ENCODE data around the gene BNC2. TPM values are rescaled to one million over a fixed set of nuclear protein-coding genes. Genes with fewer than 3 reads are reported as not detected.

BNC2 gene
- total and polyA plus RNA-seq, 7 experiments from 2014 or later: 0.05 to 1.5 (median 0.59) TPM; not detected in 3

DNA sequence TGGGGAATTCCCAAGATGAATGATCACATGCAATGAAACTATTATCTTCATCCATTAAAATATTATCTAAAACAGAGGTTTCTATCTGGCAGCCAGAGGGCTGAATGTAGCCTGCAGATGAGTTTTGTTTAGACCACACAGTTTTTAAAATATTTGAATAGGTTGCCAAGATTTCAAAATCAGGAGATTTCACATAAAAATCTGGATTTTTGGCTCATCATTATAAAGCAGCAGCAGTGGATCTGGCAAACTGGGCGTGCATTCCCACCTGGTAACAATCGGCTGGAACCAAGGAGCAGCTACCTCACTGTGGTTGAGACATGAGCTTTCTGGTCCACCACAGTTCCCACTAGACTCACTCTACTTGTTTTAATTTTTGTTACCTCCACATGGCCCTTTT, 155.1 kb downstream of the BNC2 start:
- Mint-ChIP-seq H3K27me3 (no peaks in the 10 kb centered on the region), H3K4me1 (no peaks in the 10 kb centered on the region), H3K36me3 (no peaks in the 10 kb centered on the region), H3K9me3 (peaks cover 0 to 6% (median 0%) of the 10 kb centered on the region in 11 donors), H3K27ac (no peak overlapping the region), H3K4me3 (no peak overlapping the region)
- no peaks in the 10 kb centered on the region for H3K27me3 ChIP-seq (ENCODE audit: control insufficient read depth in 2 of 2, insufficient read depth in 2 of 2, low read length in 2 of 2)
- intact Hi-C loops (cut with micrococcal nuclease): no loop called here
- H3K36me3 ChIP-seq (ENCODE audit: control insufficient read depth in 2 of 3, insufficient read depth in 3 of 3, low read length in 3 of 3): no peaks in the 10 kb centered on the region
- ChIA-PET CTCF (no interaction called here), POLR2A (no interaction called here)
- H3K4me1 ChIP-seq (ENCODE audit: control insufficient read depth in 2 of 2, insufficient read depth in 2 of 2, low read length in 2 of 2): no peaks in the 10 kb centered on the region
- ATAC-seq (no peak), DNase-seq (no peak)
- H3K27ac ChIP-seq (ENCODE audit: low read depth, low read length): no peak overlapping the region
- no peaks in the 10 kb centered on the region for H3K9me3 ChIP-seq (ENCODE audit: control insufficient read depth in 2 of 3, low read length in 3 of 3)
- H3K4me3 ChIP-seq (ENCODE audit: low read length): no peak overlapping the region

DNA sequence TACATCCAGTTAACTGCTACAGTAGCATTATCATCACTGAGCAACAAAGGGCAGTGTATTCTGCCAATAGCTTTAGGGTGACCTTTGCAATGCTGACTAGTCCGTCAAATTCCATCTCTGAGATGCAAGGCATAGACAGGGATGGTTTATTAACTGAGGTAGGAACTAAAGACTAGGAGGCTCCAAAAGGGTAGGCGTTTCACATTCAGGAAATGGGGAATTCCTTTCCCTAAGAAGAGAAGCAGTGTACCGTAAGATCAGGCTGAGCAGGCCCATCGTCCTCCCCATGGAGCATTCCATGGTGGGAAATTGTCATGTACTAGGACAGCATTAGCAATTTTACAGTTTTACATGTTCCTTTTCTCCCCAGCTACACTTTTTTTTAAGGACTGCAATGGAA, 157.7 kb downstream of the BNC2 start:
- Histone ChIP-seq H3K4me1 (ENCODE audit: control insufficient read depth in 2 of 2, insufficient read depth in 2 of 2, low read length in 2 of 2) (no peaks in the 10 kb centered on the region), H3K4me3 (ENCODE audit: low read length) (no peak overlapping the region), H3K36me3 (ENCODE audit: control insufficient read depth in 2 of 3, insufficient read depth in 3 of 3, low read length in 3 of 3) (no peaks in the 10 kb centered on the region), H3K27ac (ENCODE audit: low read depth, low read length) (no peak overlapping the region), H3K9me3 (ENCODE audit: control insufficient read depth in 2 of 3, low read length in 3 of 3) (no peaks in the 10 kb centered on the region), H3K27me3 (ENCODE audit: control insufficient read depth in 2 of 2, insufficient read depth in 2 of 2, low read length in 2 of 2) (no peaks in the 10 kb centered on the region)
- Mint-ChIP-seq H3K9me3 (peaks cover 0 to 19% (median 4%) of the 10 kb centered on the region in 11 donors), H3K4me1 (peaks cover 0 to 9% (median 0%) of the 10 kb centered on the region in 7 donors), H3K36me3 (no peaks in the 10 kb centered on the region), H3K27ac (no peak overlapping the region), H3K4me3 (no peak overlapping the region), H3K27me3 (peaks cover 0 to 3% (median 0%) of the 10 kb centered on the region in 5 donors)
- POLR2A ChIA-PET: no interaction called here
- no peak for DNase-seq
- CTCF ChIA-PET: no interaction called here
- ATAC-seq: no peak
- intact Hi-C loops (cut with micrococcal nuclease): no loop called here

DNA sequence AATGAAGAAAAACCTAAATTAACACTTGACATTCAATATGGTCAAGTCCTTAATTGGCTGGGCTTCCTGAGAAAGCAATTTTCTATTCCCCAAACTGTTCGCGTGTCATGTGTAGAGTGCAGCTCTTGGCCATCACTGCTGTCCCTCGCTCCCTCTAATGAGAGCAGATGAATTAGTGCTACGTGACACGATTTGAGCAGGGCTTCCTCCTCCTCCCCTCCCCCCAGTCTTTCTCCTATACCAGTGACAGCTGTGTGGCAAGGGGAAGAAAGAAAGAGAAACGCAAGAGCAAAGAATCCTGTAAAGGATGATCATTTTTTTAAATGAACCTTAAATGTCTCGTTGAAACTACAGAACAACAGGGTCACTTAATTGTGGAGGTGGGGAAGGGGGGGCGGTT, 159.6 kb downstream of the BNC2 start:
- H3K9me3 Mint-ChIP-seq: peaks cover 0 to 19% (median 5%) of the 10 kb centered on the region in 11 donors
- H3K36me3 Mint-ChIP-seq: no peaks in the 10 kb centered on the region
- H3K4me1 ChIP-seq (ENCODE audit: control insufficient read depth in 2 of 2, insufficient read depth in 2 of 2, low read length in 2 of 2): no peaks in the 10 kb centered on the region
- no peaks in the 10 kb centered on the region for H3K36me3 ChIP-seq (ENCODE audit: control insufficient read depth in 2 of 3, insufficient read depth in 3 of 3, low read length in 3 of 3)
- no peaks in the 10 kb centered on the region for H3K27me3 ChIP-seq (ENCODE audit: control insufficient read depth in 2 of 2, insufficient read depth in 2 of 2, low read length in 2 of 2)
- no peak overlapping the region for H3K27ac ChIP-seq (ENCODE audit: low read depth, low read length)
- DNase-seq: no peak
- peaks cover 0 to 9% (median 0%) of the 10 kb centered on the region in 7 donors for H3K4me1 Mint-ChIP-seq
- CTCF ChIA-PET: no interaction called here
- no peak overlapping the region for H3K27ac Mint-ChIP-seq
- H3K4me3 ChIP-seq (ENCODE audit: low read length): no peak overlapping the region
- no peak for ATAC-seq
- H3K9me3 ChIP-seq (ENCODE audit: control insufficient read depth in 2 of 3, low read length in 3 of 3): no peaks in the 10 kb centered on the region
- POLR2A ChIA-PET: no interaction called here
- H3K4me3 Mint-ChIP-seq: no peak overlapping the region
- H3K27me3 Mint-ChIP-seq: peaks cover 0 to 3% (median 0%) of the 10 kb centered on the region in 5 donors
- intact Hi-C loops (cut with micrococcal nuclease): no loop called here

DNA sequence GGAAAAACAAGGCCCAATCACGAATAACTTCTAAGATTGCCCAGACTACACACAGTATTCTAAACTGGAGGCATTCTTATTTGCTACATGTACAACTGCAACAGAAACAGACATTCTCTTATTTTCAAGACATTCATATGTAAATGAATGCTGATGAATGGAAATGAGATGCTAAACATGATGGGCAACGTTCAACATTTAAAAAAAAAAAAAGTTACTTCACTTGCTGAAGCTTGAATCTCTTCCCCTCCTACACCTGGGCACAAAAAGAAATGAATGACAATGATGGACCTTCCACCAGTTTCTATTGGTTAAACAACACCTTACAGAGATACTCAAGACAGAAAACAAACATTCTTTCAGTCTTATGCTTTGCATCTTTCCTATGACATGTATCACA, 160.5 kb downstream of the BNC2 start:
- H3K9me3 Mint-ChIP-seq: peaks cover 0 to 19% (median 5%) of the 10 kb centered on the region in 11 donors
- intact Hi-C loops (cut with micrococcal nuclease): no loop called here

DNA sequence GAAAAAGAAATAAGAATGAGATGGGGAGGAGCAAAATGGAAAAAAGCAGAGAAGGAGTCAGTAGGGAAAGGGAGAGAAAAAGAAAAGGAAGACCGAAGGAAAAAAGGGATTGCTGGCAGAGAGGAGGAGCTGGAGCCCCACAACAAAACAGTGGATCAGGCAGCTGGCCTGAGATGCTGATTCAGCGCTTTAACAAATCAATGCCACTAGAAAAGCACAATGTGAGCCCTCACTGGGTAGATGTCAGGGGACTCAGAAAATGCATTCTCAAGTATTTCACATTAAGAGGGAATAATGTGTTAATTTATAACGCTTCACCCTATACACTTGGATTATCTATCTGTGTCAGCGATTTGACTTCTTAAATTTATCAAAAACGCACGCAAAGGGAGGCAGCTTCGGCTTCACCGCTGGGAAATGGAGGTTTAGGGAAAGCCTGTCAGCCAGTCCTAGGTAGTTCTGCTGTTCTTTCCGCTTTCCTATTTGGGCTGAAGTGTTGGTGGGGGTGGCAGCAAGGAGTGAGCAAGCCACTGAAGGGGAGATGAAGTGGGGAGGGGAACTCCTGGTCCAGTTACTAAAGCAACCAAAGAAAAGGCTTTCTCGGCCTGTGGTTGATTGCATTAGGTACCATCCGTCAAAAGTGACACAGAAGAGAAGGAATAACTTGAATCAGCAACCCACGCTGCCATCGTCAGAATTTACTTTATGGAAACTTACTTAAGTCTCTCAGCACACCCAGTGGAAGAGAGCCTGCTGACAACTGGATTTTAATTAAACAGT, 161.6 kb downstream of the BNC2 start:
- Mint-ChIP-seq H3K9me3 (peaks cover 0 to 18% (median 5%) of the 10 kb centered on the region in 11 donors), H3K27me3 (peaks cover 0 to 3% (median 0%) of the 10 kb centered on the region in 5 donors), H3K4me3 (no peak overlapping the region), H3K27ac (no peak overlapping the region), H3K36me3 (no peaks in the 10 kb centered on the region), H3K4me1 (peaks cover 0 to 9% (median 0%) of the 10 kb centered on the region in 7 donors)
- ChIA-PET CTCF (no interaction called here), POLR2A (no interaction called here)
- no peaks in the 10 kb centered on the region for H3K36me3 ChIP-seq (ENCODE audit: control insufficient read depth in 2 of 3, insufficient read depth in 3 of 3, low read length in 3 of 3)
- no peaks in the 10 kb centered on the region for H3K27me3 ChIP-seq (ENCODE audit: control insufficient read depth in 2 of 2, insufficient read depth in 2 of 2, low read length in 2 of 2)
- H3K4me3 ChIP-seq (ENCODE audit: low read length): no peak overlapping the region
- ATAC-seq: no peak
- no peaks in the 10 kb centered on the region for H3K4me1 ChIP-seq (ENCODE audit: control insufficient read depth in 2 of 2, insufficient read depth in 2 of 2, low read length in 2 of 2)
- no peak for DNase-seq
- no peak overlapping the region for H3K27ac ChIP-seq (ENCODE audit: low read depth, low read length)
- H3K9me3 ChIP-seq (ENCODE audit: control insufficient read depth in 2 of 3, low read length in 3 of 3): no peaks in the 10 kb centered on the region
- intact Hi-C loops (cut with micrococcal nuclease): no loop called here

More for the DNA sequence above, 160.5 kb downstream of the BNC2 start:
- Mint-ChIP-seq H3K27ac (no peak overlapping the region), H3K4me1 (peaks cover 0 to 9% (median 0%) of the 10 kb centered on the region in 7 donors), H3K27me3 (peaks cover 0 to 3% (median 0%) of the 10 kb centered on the region in 5 donors), H3K36me3 (no peaks in the 10 kb centered on the region), H3K4me3 (no peak overlapping the region)
- H3K9me3 ChIP-seq (ENCODE audit: control insufficient read depth in 2 of 3, low read length in 3 of 3): no peaks in the 10 kb centered on the region
- no peaks in the 10 kb centered on the region for H3K27me3 ChIP-seq (ENCODE audit: control insufficient read depth in 2 of 2, insufficient read depth in 2 of 2, low read length in 2 of 2)
- no peaks in the 10 kb centered on the region for H3K4me1 ChIP-seq (ENCODE audit: control insufficient read depth in 2 of 2, insufficient read depth in 2 of 2, low read length in 2 of 2)
- H3K4me3 ChIP-seq (ENCODE audit: low read length): no peak overlapping the region
- H3K36me3 ChIP-seq (ENCODE audit: control insufficient read depth in 2 of 3, insufficient read depth in 3 of 3, low read length in 3 of 3): no peaks in the 10 kb centered on the region
- ChIA-PET POLR2A (no interaction called here), CTCF (no interaction called here)
- DNase-seq (no peak), ATAC-seq (no peak)
- no peak overlapping the region for H3K27ac ChIP-seq (ENCODE audit: low read depth, low read length)

DNA sequence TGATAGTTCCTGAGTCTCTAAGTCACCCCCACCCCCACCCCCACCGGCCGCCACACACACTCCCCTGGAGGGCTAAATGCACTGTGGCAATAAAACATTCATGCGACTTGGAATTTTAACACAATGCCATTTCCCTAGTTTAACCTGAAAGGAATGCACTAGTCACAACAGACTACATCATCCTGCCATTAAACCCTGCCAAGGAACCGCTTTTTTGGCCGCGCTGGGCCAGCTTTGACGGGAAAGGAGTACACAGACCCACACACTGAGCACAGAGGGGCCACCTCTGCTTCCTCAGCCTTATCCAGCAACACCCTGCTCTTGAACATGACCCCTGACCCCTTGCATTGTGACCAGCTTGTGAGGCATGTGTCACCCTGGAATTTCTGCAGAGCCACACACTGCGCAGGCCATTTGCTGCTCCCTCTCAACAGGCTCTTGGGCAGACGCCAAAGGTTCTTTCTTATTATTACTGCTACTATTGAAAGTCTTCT, 165.3 kb downstream of the BNC2 start:
- Mint-ChIP-seq H3K27ac (no peak overlapping the region), H3K4me1 (peaks cover 0 to 9% (median 0%) of the 10 kb centered on the region in 7 donors), H3K27me3 (peaks cover 0 to 3% (median 0%) of the 10 kb centered on the region in 5 donors), H3K36me3 (no peaks in the 10 kb centered on the region), H3K4me3 (no peak overlapping the region), H3K9me3 (peaks cover 0 to 18% (median 5%) of the 10 kb centered on the region in 11 donors)
- POLR2A ChIA-PET: no interaction called here
- H3K4me1 ChIP-seq (ENCODE audit: control insufficient read depth in 2 of 2, insufficient read depth in 2 of 2, low read length in 2 of 2): no peaks in the 10 kb centered on the region
- no peak overlapping the region for H3K4me3 ChIP-seq (ENCODE audit: low read length)
- H3K27ac ChIP-seq (ENCODE audit: low read depth, low read length): no peak overlapping the region
- H3K27me3 ChIP-seq (ENCODE audit: control insufficient read depth in 2 of 2, insufficient read depth in 2 of 2, low read length in 2 of 2): no peaks in the 10 kb centered on the region
- intact Hi-C loops (cut with micrococcal nuclease): no loop called here
- DNase-seq (no peak), ATAC-seq (no peak)
- H3K36me3 ChIP-seq (ENCODE audit: control insufficient read depth in 2 of 3, insufficient read depth in 3 of 3, low read length in 3 of 3): no peaks in the 10 kb centered on the region
- H3K9me3 ChIP-seq (ENCODE audit: control insufficient read depth in 2 of 3, low read length in 3 of 3): no peaks in the 10 kb centered on the region
- CTCF ChIA-PET: no interaction called here

Measured in naive thymus-derived CD4-positive, alpha-beta T cell (primary cell).